GM18511 (cell line): ENCODE data around the gene CACNA1D.
"Not testable (repeated sequence)": the region's sequence is repeated elsewhere in the genome, so short reads cannot be mapped to it uniquely, and the experiment has no call there.

Experiments
- ATAC-seq: cut with Tn5 transposase; IDR thresholded peaks from one replicate; pipeline ENCODE4 v1.9.1; 2021; ENCODE audit warnings: mild to moderate bottlenecking, moderate library complexity; ENCODE audit not compliant: unreplicated experiment

Gene CACNA1D

DNA sequence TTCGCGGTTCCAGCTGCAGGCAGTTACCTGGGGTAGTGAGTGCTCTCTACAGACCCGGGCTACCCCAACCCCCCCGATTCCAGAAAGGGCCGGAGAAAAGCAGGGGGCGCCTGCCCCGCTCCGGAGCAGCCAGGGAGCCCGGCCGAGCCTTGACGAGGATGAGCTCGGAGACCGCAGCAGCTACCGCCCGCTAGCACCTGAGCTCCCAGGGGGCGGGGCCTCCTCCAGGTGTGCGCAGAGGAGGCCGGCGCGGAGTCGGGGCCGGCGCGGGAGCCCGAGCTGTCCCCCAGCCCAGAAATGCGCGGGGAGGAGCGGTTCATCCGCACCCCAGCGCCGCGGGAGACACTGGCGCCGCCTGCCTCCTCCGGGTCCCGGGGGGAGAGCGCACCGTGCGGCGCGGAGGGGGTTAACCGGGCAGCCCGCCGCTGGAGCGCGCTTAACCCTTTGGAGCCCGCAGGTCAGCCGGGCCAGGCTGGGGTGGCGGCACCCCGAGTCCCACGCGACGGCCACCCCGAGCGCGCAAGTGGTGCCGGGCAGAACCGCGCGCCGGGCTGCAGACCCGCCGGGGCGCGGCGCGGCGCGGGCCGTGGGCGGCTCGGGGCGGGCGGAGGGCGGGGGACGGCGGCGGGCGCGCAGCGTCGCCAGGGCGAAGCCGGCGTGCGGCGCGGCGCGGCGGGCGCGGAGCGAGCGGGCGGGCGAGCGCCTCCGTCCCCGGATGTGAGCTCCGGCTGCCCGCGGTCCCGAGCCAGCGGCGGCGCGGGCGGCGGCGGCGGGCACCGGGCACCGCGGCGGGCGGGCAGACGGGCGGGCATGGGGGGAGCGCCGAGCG is at the start of gene CACNA1D:
CACNA1D (plus strand) TSS at position 649 of the 829 bp plus-strand sequence. CDS start 556 bp downstream, outside the sequence.
- peak; percentile 53 for ATAC-seq

DNA sequence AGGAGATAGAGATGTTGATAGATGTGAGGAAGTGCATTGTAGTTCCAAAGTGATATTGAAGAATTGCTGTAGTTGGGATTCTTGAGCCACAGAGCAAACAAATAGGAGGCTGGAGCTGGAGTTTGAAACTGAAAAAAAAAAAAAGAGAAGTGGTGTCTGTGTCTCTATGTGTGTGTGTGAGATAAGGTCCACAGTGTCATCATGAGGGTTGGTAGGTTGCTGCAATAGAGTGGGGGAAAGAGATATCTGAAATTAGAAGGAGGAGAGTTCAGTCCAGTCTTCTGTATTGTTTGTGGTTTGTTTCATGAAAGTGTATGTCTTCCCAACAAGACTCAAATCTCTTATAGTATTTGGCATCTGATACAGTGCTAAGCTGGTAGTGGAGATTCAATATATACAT is 37.3 kb upstream of the CACNA1D start:
- no peak for ATAC-seq

DNA sequence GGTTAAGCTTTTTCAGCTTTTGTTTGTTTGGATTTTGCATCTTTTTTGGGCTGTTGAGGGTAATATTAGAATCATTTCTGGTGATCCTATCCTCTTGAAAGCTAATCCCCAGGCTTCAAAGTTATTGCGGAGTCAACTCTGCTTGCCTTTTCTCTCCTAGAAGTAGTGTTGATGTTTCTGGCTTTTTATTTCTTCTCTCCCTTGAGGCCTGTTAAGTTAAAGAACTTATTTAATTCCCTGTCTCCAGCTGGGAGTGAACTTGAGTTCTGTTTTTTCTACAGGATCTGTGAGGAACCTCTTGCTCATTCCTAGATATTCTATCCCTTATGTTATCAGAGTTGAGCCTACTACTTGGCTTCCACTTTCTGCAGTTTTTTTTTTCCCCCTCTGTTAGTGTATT is 34.1 kb upstream of the CACNA1D start:
- no peak for ATAC-seq

DNA sequence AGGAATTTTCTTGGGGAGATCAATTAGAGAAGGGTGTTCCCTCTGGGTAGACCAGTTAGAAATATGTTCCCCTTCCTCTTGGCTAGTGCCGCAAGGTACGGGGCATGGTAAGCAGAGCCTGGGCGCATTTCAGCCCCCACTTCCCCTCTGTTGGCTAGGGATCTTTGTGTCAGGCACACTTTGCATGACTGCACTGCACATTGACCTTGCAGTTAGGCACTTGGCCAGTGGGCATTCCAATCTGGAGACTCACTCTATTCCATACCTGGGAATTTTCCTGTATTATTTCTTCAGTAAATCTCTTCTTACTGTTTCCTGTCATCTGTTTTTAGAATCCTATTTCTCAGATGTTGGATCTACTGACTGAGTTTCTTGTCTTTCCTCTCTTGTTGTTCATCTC is 30.0 kb upstream of the CACNA1D start:
- no peak for ATAC-seq

DNA sequence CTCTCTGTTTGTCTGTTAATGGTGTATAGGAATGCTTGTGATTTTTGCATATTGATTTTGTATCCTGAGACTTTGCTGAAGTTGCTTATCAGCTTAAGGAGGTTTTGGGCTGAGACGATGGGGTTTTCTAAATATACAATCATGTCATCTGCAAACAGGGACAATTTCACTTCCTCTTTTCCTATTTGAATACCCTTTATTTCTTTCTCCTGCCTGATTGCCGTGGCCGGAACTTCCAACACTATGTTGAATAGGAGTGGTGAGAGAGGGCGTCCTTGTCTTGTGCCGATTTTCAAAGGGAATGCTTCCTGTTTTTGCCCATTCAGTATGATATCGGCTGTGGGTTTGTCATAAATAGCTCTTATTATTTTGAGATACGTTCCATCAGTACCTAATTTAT is 24.7 kb upstream of the CACNA1D start:
- not testable (repeated sequence) for ATAC-seq

DNA sequence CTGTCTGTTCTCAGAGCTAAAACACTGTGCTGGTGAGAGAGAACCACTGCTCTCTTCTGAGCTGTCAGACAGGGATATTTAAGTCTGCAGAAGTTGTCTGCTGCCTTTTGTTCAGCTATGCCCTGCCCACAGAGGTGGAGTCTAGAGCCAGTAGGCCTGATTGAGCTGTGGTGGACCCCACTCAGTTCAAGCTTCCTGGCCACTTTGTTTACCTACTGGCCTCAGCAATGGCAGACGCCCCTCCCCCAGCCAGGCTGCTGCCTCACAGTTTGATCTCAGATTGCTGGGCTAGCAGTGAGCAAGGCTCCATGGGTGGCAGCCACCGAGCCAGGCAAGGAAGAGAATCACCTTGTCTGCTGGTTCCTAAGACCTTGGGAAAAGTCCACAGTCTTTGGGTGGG is 21.0 kb upstream of the CACNA1D start:
- no peak for ATAC-seq

DNA sequence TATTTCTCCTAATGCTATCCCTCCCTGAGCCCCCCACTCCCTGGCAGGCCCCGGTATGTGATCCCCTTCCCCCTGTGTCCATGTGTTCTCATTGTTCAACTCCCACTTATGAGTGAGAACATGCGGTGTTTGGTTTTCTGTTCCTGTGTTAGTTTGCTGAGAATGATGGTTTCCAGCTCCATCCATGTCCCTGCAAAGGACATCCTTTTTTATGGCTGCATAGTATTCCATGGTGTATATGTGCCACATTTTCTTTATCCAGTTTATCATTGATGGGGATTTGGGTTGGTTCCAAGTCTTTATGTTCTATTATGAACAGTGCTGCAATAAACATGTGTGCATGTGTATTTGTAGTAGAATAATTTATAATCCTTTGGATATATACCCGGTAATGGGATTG is 18.0 kb upstream of the CACNA1D start:
- ATAC-seq: not testable (repeated sequence)

DNA sequence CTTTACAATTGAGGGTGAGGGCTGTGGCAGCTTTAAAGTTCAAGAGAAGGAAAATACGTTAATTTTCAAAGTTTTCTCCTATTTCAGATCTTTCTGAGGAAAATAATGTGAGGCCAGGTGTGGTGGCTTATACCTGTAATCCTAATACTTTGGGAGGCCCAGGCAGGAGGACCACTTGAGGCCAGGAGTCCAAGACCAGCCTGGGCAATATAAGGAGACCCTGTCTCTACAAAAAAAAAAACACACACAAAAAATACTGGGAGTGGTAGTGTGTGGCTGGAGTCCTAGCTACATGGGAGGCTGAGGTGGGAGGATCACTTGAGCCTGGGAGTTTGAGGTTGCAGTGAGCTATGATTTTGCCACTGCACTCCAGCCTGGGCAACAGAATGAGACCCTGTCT is 16.7 kb upstream of the CACNA1D start:
- ATAC-seq: not testable (repeated sequence)

DNA sequence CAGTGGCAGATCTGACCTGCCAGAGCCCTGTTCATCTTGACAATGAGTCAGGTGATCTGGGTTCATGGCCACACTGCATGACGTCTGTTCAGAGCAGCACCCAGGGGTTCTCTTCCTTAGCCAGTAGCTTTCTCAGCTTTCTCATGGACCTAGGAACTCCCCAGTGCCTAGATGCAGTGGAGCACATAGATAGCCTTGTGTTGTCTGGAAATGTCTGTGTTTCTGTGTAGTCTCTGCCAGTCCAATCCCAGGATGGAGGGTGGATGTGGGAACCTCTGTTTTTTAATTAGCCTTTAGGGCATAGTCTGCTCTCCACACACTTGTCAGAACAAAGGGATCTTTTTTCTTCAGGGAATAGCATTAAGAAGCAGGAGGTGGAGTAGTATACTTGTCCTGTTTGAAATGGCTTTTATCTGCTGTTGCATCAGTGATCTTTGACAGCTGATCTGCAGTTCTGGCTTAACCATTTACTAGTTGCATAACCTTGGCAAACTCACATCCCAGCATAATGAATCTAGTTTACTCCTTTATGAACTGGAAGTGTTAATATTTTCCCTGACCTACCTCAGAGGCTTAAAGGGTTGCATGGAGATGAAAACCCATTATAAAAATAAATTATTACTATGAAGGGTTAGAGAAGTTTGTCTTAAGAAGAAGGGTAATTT is 16.1 kb upstream of the CACNA1D start:
- no peak for ATAC-seq

DNA sequence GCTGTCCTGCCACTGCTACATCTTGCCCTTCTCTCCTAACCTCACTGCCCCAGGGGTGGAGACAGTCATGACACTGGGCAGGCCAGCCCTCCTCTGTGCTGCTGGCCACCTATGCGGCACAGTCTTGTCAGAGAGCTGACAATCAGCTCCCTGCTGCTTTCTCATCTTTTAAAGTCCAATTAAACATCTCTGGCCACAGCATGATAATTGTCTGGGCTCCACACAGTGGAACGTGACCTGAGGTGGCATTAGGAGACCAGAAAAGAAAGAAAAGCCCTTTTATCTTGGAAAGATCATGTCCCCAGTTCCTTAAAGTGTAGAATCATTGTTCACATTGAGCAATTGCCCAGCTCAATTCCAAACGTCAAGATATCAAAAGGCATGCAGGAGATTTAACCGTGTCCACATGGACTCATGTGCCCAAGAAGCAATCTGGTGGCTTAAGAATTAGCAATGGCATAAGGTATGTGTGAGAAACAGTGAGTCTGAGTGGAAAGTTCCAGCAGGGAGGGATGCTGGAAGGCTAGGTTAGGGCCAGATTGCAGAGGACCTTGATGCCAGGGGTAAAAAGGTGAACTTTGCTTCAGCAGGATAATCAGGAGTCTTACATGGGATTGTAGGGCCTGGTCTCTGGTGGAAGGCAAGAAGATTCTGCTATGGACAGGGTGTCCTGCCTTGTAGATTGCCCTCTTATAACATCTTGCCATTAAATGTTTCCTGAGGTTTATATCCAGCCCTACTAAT is 15.3 kb upstream of the CACNA1D start:
- no peak for ATAC-seq

DNA sequence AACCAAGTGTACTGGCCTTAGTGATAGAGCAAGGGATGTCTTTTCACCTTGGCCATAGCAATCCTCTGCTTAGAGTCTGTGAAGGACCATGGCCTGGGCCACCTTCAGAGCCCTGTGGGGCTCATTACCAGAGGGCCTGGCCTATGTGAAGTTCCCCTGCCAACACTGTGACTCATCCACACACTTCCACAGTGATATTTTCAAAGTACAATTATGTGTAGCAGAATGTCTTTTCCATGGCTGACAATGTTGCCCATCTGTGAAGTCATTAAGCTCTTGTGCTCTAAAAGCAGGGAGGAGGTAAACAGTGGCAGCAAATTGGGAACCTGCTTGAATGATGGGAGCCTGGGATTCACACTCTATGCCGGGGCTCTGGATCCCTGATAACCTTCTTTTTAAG is 12.2 kb upstream of the CACNA1D start:
- no peak for ATAC-seq

DNA sequence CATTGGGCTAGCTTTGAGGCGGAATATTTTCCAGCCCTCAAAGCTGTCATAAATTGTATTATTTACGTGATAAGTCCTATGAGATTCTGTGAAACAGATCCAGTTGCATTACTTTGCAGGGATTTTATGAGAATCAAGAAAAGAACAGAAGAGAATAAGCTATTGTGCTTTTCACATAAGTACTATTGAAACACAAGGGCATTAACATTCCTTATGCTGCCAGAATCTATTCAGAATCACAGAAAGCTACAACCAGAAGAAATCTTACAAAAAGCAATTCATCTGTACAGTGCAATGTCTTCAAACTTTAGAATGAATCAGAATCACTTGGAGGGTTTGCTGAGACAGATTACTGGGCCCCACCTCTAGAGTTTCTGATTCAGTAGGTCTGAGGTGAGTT is 10.6 kb upstream of the CACNA1D start:
- no peak for ATAC-seq

DNA sequence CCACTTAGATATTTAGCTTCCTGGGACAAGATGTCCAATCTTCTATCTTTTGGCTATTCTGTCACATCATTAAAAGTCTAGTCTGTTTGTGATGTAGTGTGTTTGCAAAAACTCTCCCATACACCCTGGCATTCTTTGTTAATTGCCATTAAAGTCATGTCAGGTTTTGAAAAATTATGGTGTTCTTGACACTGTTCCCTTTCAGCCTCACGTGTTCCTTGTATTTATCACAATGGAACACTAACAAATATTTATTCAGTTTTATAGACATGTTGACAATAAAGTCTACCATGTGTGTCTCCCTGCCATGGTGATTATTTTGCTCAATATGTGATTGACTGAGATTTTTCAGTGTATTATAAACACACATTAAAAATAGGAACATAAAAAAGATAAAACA is 9.4 kb upstream of the CACNA1D start:
- ATAC-seq: no peak

DNA sequence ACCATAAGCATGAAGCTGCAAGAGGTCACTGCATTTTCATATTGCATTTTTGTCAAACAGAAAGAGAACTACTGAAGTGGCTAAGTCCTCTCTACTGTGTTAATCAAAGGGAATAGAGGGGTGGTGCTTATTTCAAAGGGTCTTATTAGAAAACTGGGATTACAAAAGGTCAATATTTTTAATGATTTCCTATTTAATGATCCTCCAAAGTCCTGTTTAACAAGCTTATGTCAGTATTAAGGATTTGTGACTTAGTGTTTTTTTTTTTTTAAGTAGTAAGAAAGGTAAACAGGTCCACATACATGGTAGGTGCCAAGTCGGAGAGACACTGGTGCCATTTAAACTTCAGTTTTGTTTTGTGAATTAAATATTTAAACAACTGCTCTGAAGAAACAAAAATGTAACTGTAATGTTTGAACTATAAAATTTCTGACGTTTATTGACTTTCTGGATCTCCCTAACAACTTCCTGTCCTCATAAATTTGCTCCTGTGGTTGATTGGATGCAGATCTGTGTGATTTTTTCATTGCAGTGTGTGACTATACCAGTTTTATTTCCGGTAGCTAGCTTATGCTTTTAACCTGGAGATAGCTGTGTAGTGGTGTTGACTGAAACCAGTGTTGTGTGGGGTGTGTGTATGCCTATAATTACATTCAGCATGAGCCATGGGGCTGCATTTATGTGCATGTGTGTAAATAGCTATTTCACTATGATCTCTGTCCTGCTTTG is 8.6 kb upstream of the CACNA1D start:
- ATAC-seq: no peak

DNA sequence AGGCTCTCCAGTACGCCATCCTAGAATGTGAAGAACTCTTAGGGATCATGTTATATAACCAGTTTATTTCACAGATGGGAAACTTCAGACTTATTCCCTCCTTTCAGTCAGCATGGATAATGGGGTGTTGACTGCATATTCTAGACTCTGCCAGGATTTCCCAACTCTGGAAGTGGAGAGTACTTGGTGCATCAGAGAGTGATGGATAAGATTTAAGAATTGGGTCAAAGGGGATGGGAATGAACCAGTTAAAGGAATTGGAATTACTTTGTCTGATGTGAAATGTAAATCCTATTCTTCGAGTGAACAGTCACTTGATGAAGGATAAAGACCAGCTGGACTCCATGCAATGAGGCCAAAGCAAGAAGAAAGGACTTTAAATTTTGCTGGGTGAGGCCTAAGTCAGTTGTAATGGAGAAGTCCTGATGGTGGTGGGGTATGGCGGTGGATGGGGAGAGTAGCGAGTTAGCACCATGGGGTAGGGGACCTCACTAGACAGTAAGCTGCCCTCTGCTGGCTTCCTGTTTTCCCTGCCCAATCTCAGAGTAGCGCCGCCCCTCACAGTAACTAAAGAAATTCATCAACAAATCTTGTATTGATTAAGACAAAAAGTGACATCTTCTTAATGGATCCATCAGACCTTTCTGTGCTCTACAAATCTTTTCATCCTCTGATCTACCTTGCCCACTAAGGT is 7.3 kb upstream of the CACNA1D start:
- no peak for ATAC-seq

DNA sequence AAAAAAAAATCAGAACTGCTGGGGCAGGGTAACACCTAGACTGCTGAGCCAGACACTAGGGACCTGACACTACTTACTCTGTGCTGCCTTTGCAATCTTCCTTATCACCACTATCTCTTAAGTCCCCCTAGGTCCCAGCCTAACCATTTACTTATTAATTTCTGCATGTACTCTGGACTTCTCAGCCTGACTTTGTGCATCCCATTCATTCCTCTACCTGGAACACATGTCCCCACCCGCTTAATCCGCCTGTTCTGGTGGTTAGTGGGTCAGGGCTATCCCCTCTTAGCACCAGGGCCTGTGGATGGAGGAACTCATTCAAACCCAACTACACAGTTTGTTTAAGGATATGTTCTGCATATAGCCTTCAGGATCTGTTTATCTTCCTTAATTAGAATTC is 5.0 kb upstream of the CACNA1D start:
- ATAC-seq: no peak

DNA sequence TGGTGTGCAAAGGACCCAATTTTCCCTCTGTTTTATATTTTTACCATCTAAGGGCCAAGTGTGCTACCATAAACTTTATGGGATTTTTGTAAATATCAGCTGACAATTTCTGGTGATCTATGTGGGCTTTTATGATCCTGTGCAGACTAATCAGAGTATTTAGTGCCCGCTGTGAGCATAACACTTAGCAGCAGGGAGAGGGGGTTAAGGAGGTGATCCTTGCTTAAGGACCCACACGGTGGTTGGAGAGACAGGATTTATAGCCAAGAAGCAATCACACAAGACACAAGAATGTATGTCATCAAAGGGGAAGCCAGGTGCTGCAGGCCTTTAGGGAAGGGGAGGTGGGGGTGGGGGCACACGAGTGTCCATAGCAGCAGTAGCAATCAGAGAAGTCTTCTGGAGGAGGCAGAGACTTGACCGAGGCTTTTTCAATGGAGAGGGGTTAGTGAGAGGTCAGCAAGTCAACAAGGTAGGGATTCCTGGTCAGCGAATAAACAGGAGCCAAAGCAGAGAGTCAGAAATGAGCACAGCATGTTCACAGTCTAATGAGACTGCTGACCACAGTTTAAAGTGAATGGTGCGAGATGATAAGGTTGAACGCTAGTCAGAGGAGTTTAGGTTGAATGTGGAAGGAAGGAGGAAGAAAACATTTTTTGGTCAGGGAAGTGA is 4.5 kb upstream of the CACNA1D start:
- ATAC-seq: no peak

DNA sequence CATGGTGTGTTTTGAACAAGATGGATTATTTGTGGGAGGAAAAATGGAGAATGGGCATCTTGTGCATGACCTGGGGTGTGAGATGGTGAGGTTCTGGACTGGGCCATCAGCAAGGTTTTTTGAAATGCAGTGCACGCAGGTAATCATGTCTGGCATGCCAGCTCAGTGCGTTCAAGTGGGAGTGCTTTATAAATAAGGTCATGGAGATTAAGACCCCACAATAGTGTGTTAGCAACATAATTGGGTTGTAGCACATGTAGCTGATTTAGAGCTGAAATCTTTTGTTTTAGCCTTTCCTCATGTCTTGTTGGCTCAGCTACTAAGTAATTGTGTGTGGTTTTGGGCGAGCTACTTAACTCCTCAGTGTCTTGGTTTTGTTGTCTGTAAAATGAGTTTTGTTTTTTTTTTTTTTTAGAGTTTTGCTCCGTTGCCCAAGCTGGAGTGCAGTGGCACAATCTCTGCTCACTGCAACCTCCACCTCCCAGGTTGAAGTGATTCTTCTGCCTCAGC is 3.9 kb upstream of the CACNA1D start:
- no peak for ATAC-seq

DNA sequence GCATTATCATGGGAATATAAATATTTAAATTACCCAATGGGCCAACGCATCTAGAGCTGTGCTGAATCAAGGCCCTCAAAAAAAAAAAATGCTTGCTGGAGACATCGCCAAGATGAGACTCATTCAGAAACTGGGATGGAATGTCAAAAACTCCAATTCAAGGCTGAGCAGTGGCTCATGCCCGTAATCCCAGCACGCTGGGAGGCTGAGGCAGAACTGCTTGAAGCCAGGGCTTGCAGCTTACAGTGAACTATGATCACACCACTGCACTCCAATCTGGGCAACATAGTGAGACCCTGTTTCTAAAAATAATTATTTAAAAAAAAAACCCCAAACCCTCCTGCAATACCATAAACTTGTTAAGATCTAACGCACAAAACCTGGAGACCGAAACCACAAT is 3.1 kb upstream of the CACNA1D start:
- no peak for ATAC-seq

DNA sequence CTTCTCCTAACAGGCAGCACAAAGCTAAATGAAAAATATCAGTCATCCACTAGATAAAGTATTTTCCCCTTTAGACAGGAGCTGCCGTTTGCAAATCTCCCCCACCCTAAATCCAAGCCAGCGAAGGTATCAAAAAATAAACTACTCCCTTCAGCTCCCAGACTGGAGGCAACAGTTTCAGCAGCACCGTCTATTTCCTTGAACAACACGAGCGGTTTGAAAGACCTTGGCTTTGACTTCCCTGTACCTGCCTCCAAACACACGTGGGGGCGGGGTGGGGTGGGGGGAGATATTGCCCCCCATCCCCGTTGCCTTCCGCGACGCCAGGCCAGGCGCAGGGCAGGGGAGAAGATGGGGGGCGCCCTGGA is 832 bp upstream of the CACNA1D start:
- no peak for ATAC-seq
